HCT116 (cell line): ENCODE measurements around the gene TMEM184A. TPM values are rescaled to one million over a fixed set of nuclear protein-coding genes. Genes with fewer than 3 reads are reported as not detected.

Experiments used
- ATAC-seq: fragments of 200-7000 bp; cut with Tn5 transposase; 2 replicates; pipeline ENCODE4 v1.9.1; 2020; ENCODE audit warnings: mild to moderate bottlenecking, moderate library complexity
- BruUV-seq: library from RNA; stranded (reverse); fragments of 400-500 nt; replicated peaks from 2 replicates; lab custom pipeline; 2021; lab: Mats Ljungman, UMichigan
- CTCF ChIA-PET: fragments of 300-600 bp; sonication (Branson Sonifier 250); formaldehyde crosslinking; loops from one replicate; lab custom pipeline; 2021; ENCODE audit warnings: antibody characterized with exemption; lab: Charles Lee
- POLR2A ChIA-PET: fragments of 300-600, 350-600 bp; sonication (Branson Sonifier 250); formaldehyde crosslinking; loops from one replicate; lab custom pipeline; 2021; ENCODE audit warnings: antibody characterized with exemption; lab: Charles Lee
- RAD21 ChIA-PET, 2 experiments: fragments of 300-600 bp; sonication (Branson Sonifier 250); formaldehyde crosslinking; loops; one replicate each; lab custom pipeline; 2023; ENCODE audit warnings: low total read pairs in 2 of 2; ENCODE audit not compliant: uncharacterized antibody in 2 of 2, unreplicated experiment in 2 of 2, low non-redundant PET in 1 of 2; lab: Charles Lee
- DNase-seq: peaks from one replicate; pipeline ENCODE4 v3.0.0-alpha.2; 2010; ENCODE audit warnings: low read depth, low spot score
- H2AFZ ChIP-seq: fragments of 200-600 bp; shearing (Covaris generic), sonication (generic); 2 replicates; pipeline ENCODE4 v1.6.1; 2017; ENCODE audit warnings: low read depth, mixed run types, mixed read lengths, antibody characterized with exemption, low read length; ENCODE audit not compliant: poor library complexity, severe bottlenecking
- H3K27ac ChIP-seq: 2 replicates; pipeline ENCODE4 v1.5.1; 2012; ENCODE audit warnings: low read depth, low read length
- H3K27me3 ChIP-seq: fragments of 200-600 bp; sonication (generic); 2 replicates; pipeline ENCODE4 v1.6.1; 2016; ENCODE audit warnings: mixed run types, low read length, mixed read lengths; ENCODE audit not compliant: insufficient read depth
- H3K36me3 ChIP-seq, 2 experiments: fragments of 200-500 bp in 1 of 2; fragments of 200-600 bp in 1 of 2; sonication (Bioruptor generic) in 1 of 2; sonication (generic) in 1 of 2; 2 replicates each; pipeline versions ENCODE4 v1.5.1 to v1.6.1; 2014 to 2016; ENCODE audit warnings: low read length in 2 of 2, inconsistent platforms in 1 of 2, mixed read lengths in 1 of 2, mixed run types in 1 of 2; ENCODE audit not compliant: insufficient read depth in 2 of 2, control insufficient read depth in 1 of 2
- H3K4me1 ChIP-seq, 2 experiments: fragments of 200-600 bp in 1 of 2; sonication (generic) in 1 of 2; 2 replicates each; pipeline versions ENCODE4 v1.5.1 to v1.6.1; 2012 to 2017; ENCODE audit warnings: low read length in 2 of 2, inconsistent platforms in 1 of 2, mild to moderate bottlenecking in 1 of 2, mixed read lengths in 1 of 2, mixed run types in 1 of 2, moderate library complexity in 1 of 2; ENCODE audit not compliant: insufficient read depth in 2 of 2, control insufficient read depth in 1 of 2
- H3K4me2 ChIP-seq: fragments of 200-600 bp; sonication (generic); 2 replicates; pipeline ENCODE4 v1.6.1; 2017; ENCODE audit warnings: mixed run types, low read length, mixed read lengths
- H3K4me3 ChIP-seq, 2 experiments: fragments of 200-600 bp in 1 of 2; sonication (generic) in 1 of 2; replicated peaks in 1 of 2; 2 replicates each; pipeline ENCODE4 v1.5.1; 2011 to 2016; ENCODE audit warnings: low read length in 2 of 2, control low read depth in 1 of 2, low read depth in 1 of 2, mild to moderate bottlenecking in 1 of 2, mixed read lengths in 1 of 2, mixed run types in 1 of 2
- H3K79me2 ChIP-seq: fragments of 200-600 bp; sonication (generic); 2 replicates; pipeline ENCODE4 v1.6.1; 2017; ENCODE audit warnings: mild to moderate bottlenecking, mixed run types, low read length, moderate library complexity, mixed read lengths; ENCODE audit not compliant: insufficient read depth
- H3K9ac ChIP-seq: fragments of 200-600 bp; sonication (generic); 2 replicates; pipeline ENCODE4 v1.6.1; 2016; ENCODE audit warnings: low read length, mixed read lengths
- H3K9me2 ChIP-seq: fragments of 200-600 bp; sonication (generic), shearing (Covaris generic); 2 replicates; pipeline ENCODE4 v1.6.1; 2017; ENCODE audit warnings: mixed run types, mild to moderate bottlenecking, moderate library complexity; ENCODE audit not compliant: insufficient read depth
- H3K9me3 ChIP-seq, 2 experiments: fragments of 200-500 bp in 1 of 2; fragments of 200-600 bp in 1 of 2; sonication (Bioruptor generic) in 1 of 2; sonication (generic) in 1 of 2; 2 replicates each; pipeline ENCODE4 v1.6.1; 2014 to 2017; ENCODE audit warnings: low read length in 2 of 2, mixed read lengths in 2 of 2, inconsistent platforms in 1 of 2, low read depth in 1 of 2, mild to moderate bottlenecking in 1 of 2, mixed run types in 1 of 2, moderate library complexity in 1 of 2; ENCODE audit not compliant: control insufficient read depth in 1 of 2, insufficient read depth in 1 of 2
- H4K20me1 ChIP-seq: fragments of 200-600 bp; sonication (generic), shearing (Covaris generic); 2 replicates; pipeline ENCODE4 v1.6.1; 2017; ENCODE audit warnings: mixed run types, mild to moderate bottlenecking, moderate library complexity; ENCODE audit not compliant: insufficient read depth
- CBX3 ChIP-seq: IDR thresholded peaks from 2 replicates; pipeline ENCODE4 v1.6.1; 2012; ENCODE audit warnings: low read depth
- CTCF ChIP-seq, 3 experiments: fragments of 200-600 bp in 1 of 3; sonication (generic) in 1 of 3; IDR thresholded peaks in 2 of 3; conservative IDR thresholded peaks in 1 of 3; 2 replicates each; pipeline ENCODE4 v1.5.1; 2012 to 2017; ENCODE audit warnings: low read depth in 2 of 3, low read length in 2 of 3, antibody characterized with exemption in 1 of 3, borderline replicate concordance in 1 of 3, control low read depth in 1 of 3, mild to moderate bottlenecking in 1 of 3, mixed read lengths in 1 of 3, mixed run types in 1 of 3, moderate library complexity in 1 of 3; ENCODE audit not compliant: insufficient read depth in 1 of 3
- ELF1 ChIP-seq: IDR thresholded peaks from 2 replicates; pipeline ENCODE4 v1.6.1; 2012; ENCODE audit warnings: low read depth, borderline replicate concordance
- EZH2 ChIP-seq: fragments of 200-600 bp; sonication (generic); IDR thresholded peaks from 2 replicates; pipeline ENCODE4 v1.6.1; 2017; ENCODE audit warnings: antibody characterized with exemption, mixed run types
- SIN3A ChIP-seq: IDR thresholded peaks from 2 replicates; pipeline ENCODE4 v1.6.1; 2012; ENCODE audit warnings: low read depth
- SP1 ChIP-seq: IDR thresholded peaks from 2 replicates; pipeline ENCODE4 v1.6.1; 2012; ENCODE audit warnings: low read depth
- SRF ChIP-seq: IDR thresholded peaks from 2 replicates; pipeline ENCODE4 v1.6.1; 2012; ENCODE audit warnings: low read depth
- TCF7L2 ChIP-seq: IDR thresholded peaks from 2 replicates; pipeline ENCODE4 v1.7.0; 2011; ENCODE audit warnings: borderline replicate concordance, inconsistent platforms; ENCODE audit not compliant: insufficient read depth, insufficient read length; ENCODE audit errors: extremely low read depth
- ZFX ChIP-seq: fragments of 450-650 bp; IDR thresholded peaks from 2 replicates; pipeline ENCODE4 v1.6.1; 2017
- intact Hi-C: fragments of 100-400 bp; cut with micrococcal nuclease; formaldehyde crosslinking; loops from 2 replicates; pipeline ENCODE4 v1.10.0; 2022
- total RNA-seq: library from RNA; stranded (reverse); gene quantifications from one replicate; pipeline ENCODE4 v1.2.1, GENCODE V29; 2021; ENCODE audit not compliant: unreplicated experiment

TMEM184A gene
- total RNA-seq, 1 experiment from 2014 or later = 34.8 TPM

- Histone ChIP-seq H3K27ac (no peak overlapping the region), H3K9me2 (no peaks in the 10 kb centered on the region), H3K4me3 (no peak overlapping the region), H3K9me3 (no peaks in the 10 kb centered on the region), H3K9ac (no peak overlapping the region), H3K27me3 (no peaks in the 10 kb centered on the region), H3K4me2 (no peak overlapping the region), H3K36me3 (no peaks in the 10 kb centered on the region), H3K4me1 (peaks cover 40 to 65% of the 10 kb centered on the region in 2 experiments), H4K20me1 (no peaks in the 10 kb centered on the region), H3K79me2 (no peaks in the 10 kb centered on the region), H2AFZ (no peak overlapping the region)
- ATAC-seq (no peak), DNase-seq (no peak)
- ChIA-PET CTCF (no interaction called here), POLR2A (no interaction called here), RAD21 (no interaction called here)
- BruUV-seq = no TSS peak
- intact Hi-C loops = no loop called here
- TF ChIP-seq TCF7L2 (no peak), ZFX (no peak), SRF (no peak), EZH2 (no peak), CBX3 (no peak), SIN3A (no peak), ELF1 (no peak), SP1 (no peak), CTCF (IDR thresholded peaks at IDR 0.05 in 2 of 3, conservative IDR thresholded peaks at IDR 0.05 in 1 of 3; ENCODE audit: borderline replicate concordance in 1 of 3, insufficient read depth in 1 of 3, low read depth in 2 of 3, low read length in 2 of 3) (no peak)
These were observed 5.3 kb upstream of the TMEM184A start for GRCh38 chr7:1561036-1561940.
